Measurements from ENCODE around the gene SIPA1L3.
A peak's percentile ranks its signal among the peaks of the same experiment; 100 is the strongest.
"Not testable (repeated sequence)": the region's sequence is repeated elsewhere in the genome, so short reads cannot be mapped to it uniquely, and the experiment has no call there.

The SIPA1L3 gene

DNA sequence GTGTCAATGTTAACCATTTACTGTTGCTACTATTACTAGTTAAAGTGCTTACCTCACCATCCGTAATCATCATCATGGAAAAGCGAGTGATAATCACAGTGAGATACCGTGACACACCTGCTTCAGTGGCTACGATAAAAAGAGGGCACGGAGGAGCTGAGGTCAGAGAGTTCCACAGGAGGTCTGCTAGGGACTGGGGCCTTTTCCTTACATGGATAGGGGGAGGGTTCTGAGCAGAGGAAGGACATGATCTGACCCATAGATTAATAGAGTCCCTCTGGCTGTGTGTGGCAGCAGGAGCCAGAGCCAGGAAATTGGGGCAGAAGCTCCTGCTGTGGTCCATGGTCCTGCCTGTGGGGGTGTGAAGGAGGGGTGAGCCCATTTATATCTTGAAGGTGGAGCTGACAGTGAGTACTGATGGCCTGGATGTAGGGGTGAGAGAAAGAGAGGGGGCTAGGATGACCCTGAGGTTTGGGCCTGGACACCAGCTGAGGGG lies 136.7 kb downstream of the SIPA1L3 start:
- DNase-seq (ENCODE audit: low spot score) = no peak

DNA sequence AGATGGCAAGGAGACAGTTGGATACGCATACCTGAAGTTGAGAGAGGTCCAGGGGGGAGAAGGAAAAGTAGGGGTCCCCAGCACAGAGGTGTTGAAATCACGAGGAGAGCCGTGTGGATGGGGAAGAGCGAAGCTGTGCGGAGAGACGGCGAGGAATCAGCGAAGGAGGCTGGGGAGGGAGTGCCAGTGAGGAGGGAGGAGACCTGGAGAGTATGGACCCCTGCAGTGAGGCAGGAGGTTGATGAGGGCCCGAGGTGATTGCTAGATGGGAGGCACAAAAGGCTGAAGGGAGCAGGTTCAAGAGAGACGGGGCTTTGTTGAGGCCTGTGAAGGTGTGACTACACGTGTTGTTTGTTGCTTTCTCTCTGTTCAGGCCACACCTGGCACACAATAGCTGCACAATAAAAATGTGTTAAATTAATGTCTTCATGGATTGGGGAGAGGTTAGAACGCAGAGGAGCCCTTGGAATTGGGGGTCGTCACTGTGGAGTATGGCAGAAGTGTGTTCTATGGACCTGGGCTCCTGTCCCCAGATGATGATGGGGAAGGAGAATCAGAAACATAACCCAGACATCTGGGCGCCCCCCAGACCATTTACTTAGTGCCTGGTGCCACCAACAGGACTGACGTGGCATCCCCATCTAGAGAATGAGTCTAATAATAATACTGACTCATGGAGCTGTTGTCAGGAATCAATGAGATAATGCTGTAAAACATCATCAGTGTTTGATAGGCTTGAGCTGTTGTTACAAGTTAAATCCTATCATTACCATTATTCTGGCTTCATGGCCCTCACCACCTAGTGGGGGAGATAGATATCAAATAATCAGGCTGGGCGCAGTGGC lies 137.5 kb downstream of the SIPA1L3 start:
- no peak for DNase-seq (ENCODE audit: low spot score)

DNA sequence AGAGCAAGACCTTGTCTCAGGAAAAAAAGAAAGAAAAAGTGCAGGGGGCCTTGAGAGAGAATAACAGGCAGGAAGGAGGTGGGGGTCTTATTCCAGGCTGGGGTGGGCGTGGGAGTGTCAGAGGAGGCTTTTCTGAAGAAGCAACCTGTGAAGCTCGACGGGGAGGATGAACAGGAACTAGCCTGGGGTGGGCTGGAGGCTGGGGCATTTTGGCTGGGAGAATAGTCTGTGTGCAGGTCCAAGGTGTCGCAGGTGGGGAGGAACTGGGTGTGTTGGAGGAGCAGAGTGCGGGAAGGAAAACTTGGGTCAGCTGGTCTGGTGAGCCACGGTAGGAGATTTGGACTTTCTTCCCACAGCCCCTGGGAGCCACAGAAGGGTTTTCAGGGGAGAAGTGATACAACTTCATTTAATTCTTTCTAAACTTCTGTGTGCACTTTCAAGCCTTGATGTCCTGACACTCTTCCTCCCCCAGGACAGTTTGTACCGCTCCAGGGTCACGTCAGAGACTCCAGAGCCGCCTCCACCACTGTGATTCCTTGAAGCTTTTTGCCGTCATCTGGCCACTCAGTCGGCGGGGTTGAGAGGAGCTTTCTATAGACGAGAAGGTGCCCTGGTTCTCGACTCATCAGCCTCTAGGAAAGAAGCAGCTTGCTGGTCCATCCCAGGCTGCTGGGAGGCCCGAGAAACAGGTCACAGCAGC lies 138.7 kb downstream of the SIPA1L3 start:
- DNase-seq (ENCODE audit: low spot score) = no peak

DNA sequence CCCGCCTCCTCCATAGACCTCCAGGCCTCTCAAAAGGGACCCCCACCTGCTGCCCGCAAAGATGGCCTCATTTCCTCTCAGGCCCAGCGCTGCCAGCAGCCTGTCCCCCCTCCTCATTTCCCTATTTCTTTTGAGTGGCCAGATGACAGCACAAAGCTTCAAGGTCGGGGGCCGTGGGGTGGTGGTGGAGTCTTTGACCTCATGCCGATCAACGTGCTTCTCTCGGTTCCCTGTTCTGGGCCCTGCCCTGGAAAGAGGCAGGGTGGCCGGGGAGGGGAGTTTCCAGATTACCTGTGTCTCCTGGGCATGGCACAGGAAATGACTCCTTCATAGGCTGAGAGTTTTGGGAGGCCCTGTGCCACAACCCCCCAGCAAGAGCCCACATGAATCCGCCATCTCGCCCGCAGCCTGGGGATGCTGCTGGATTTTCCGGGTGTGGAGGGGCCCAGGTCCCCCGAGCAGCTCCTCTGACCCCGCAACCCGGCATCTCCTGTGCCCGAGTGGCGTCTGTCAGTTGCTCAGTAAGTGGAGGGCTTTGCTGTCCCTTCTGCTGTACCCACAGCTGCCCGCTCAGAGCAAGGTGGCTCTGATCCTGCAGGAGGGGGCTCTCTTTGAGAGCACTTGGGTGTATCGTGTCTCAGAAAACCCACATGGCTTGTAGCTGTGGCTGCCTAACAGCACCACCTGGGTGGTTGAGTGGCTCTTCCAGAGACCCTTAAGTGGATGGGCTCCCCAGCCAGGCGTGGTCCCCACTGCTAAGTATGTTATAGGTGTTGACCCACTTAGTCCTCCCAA lies 139.4 kb downstream of the SIPA1L3 start:
- peak; percentile 82 for DNase-seq (ENCODE audit: low spot score)

DNA sequence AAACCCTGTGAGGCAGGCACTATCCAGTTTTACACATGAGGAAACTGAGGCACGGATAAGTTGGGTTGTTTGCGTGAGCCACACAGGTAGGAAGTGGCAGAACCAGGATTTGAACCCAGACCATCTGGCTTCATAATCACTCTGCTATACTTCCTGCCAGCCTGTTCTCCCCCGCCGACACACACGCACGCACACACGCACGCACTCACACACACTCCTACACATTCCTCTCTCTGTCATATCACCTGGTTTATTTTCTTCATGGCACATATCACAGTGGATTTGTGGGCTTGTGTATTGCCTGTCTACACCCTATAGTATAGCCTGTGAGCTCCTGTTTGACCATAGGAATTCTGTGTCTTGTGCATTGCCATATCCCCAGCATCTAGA lies 140.0 kb downstream of the SIPA1L3 start:
- no peak for DNase-seq (ENCODE audit: low spot score)

DNA sequence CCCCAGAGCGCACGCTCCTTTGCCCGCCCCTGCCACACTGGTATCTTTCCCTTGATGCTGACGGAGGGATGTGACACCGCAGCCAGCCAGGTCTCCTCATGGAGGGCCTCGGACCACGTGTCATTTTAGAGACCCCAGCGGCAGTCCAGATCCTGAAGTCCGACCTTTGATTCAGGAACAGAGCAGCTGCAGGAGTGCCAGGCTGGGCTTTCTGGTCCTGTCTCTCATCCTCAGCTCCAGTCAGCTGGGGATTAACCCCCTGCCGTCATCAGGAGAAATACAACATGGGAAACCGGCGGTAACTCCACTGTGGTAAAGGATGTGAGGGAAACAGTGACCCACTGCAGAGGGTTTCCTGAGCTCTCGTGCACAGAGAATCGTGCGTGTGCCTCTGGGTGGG lies 140.6 kb downstream of the SIPA1L3 start:
- no peak for DNase-seq (ENCODE audit: low spot score)

DNA sequence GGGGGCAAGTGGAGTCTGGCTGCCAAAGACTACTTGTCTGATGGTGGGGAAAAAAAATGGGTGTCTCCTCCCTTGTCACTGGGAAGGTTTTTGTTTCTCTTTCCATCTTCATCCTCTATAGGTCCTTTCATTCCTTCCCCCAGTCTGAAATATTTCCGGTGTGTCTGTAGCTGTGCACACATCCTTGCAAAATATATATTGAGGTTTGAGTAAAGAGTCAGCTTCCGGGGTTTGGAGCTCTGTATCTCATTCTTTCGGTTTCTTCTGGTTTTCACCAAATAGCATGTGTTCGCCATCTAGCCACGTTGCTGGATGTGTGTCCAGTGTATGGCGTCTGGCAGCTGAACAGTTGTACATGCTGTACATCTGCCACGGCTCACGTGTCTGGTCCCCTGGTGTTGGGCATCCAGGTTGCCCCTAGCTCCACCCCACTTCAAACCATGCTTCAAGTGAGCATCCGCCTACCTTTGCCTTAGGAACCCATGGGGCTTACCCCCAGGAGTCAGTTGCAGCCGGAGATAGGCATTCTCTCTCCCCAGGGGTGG lies 142.2 kb downstream of the SIPA1L3 start:
- DNase-seq (ENCODE audit: low spot score) = peak; percentile 63

DNA sequence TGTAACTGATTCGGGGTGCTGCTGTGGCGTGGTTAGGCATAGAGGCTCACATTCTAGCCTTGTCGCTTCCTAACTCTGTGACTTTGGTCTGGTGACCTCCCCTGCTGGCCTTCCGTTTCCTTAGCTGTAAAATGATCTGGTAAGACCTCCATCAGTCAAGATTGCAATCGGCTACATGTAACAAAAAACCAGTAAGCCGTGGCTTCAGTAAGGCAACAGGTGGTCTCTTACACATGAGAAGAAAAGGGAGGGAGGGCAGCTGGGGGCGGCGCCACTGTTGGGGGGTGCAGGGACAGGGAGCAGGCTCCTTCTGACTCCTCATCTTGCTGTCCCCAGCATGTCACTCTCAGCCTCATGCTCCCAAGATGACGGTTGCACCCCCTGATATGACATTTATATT lies 148.0 kb downstream of the SIPA1L3 start:
- no peak for DNase-seq (ENCODE audit: low spot score)

DNA sequence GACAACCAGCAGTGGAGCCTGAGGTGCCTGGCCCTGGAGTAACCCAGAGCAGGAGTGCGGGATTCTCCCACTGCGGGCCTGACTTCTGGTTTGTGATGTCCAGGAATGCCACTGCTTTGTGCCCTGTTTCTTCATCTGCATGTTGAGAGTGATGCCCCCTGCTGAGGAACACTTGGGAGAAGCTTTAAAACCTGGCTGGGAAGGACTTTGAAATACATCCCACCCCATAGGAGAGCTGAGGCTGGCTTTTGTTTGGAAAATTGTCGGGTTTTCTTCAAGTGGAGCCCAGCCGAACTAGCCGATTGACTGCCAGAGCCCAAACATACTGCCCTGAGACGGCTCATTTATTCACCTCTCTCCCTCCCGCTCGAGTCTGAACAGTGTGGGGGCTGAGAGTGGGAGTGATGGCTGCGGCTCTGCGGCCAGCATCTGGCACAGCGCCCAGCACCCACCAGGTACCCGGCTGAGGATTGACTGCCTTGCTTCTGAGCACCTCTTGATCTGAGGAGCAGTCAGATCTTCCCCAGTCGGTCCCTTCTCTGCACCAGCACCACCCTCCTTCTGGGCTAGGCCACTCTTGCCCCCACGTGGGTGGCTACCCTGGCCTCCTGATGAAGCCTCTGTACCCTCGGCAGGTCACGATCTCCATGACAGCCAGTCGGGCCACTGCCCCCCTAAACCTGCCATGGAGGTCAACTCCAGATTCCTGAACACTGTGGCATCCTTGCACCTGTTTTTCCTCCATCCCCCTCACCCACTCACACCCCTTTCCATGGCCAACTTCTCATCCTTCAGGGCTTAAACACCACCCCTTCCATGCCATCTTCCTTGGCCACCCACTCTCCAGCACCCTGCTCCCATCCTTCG lies 148.9 kb downstream of the SIPA1L3 start:
- no peak for DNase-seq (ENCODE audit: low spot score)

DNA sequence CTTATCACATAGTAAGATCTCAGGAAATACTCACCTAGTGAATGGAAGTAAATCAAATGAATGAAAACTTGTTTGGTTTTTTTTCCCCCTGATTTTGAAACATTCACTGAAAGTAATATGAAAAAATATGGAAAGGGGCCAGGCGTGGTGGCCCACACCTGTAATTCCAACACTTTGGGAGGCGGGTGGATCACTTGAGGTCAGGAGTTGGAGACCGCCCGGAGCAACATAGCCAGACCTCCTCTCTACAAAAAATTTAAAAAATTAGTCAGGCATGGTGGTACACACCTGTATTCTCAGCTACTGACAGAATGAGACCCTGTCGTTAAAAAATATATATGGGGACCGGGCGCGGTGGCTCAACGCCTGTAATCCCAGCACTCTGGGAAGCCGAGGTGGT lies 149.6 kb downstream of the SIPA1L3 start:
- no peak for DNase-seq (ENCODE audit: low spot score)

DNA sequence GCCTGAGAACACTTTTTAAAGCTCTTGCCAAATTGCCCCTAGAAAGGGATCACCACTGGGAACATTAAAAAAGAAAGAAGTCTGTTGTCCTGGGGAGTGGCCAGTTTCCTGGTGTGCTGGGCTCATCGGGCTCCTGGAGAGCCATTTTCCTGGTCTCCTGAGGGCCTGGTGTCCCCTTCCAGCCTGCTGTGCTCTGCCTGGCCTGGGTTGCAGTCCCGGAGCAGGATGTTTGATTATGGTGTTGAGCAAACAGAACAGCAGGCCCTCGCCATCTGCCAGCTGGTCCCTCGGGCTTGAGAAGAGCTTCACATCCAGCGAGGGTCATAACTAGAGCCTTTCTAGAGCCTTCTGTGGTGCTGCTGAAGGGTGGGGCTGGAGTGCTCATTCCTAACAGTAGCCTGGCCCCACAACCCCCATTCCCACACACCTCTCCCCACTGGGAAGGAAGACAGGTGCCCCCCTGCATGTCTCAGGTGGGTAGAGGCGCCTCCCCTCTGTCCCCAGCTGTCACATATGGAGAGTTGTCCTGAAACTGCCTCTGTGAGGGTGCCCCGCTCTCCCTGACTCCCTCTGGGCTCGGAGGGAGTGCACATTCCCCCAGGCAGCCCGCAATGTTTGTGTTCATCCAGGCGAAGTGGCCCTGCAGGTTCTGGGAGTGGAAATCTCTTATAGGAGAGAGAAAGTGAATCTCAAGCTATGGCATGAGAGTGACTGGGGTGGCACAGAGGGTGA lies 151.1 kb downstream of the SIPA1L3 start:
- no peak for DNase-seq (ENCODE audit: low spot score)

DNA sequence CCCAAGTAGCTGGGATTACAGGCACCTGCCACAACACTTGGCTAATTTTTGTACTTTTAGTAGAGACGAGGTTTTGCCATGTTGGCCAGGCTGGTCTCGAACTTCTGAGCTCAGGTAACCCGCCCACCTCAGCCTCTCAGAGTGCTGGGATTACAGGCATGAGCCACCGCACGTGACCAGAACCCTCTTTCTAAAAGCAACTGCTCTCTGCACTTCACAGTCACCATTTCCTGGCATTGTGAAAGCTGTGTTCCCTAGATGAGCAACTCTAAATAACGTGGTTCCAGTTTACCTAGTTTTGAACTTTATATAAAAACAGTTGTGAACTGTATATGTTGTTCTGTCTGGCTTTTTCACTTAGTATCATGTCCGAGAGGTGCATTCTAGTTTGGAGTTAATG lies 152.9 kb downstream of the SIPA1L3 start:
- DNase-seq (ENCODE audit: low spot score) = no peak

DNA sequence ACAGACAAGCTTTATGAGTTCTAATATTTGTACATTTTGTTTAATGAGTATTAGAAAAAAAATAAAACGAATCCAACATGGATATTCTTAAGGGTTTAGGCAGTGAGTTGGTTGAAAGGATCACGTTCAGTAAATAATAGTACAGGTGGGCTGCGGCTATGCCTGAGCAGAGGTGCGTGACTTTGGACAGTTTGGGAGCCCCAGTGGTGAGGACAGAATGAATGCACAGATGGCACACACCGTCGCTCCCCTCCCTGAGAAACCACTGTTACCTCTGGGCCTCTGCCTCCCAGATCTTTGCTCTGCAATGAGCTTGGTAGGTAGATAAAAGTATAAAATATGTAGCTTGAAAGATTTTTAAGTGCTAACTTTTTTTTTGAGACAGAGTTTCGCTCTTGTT lies 153.3 kb downstream of the SIPA1L3 start:
- DNase-seq (ENCODE audit: low spot score) = no peak

DNA sequence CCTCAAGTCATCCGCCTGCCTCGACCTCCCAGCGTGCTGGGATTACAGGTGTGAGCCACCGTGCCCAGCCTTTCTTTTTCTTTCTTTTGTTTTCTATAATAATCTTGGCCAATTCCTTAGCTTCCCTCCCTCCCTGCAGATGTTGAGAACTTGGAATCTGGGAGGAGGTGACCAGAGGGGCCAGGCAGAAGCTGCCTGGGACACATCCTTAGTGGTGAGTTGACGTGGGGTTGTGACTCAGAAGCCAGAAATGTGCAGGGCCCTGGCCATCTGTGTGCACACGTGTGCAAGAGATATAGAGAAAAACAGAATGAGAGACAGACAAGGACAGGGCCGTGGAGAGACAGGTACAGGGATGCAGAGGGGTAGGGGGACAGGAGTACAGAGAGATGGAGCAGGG lies 154.3 kb downstream of the SIPA1L3 start:
- no peak for DNase-seq (ENCODE audit: low spot score)

DNA sequence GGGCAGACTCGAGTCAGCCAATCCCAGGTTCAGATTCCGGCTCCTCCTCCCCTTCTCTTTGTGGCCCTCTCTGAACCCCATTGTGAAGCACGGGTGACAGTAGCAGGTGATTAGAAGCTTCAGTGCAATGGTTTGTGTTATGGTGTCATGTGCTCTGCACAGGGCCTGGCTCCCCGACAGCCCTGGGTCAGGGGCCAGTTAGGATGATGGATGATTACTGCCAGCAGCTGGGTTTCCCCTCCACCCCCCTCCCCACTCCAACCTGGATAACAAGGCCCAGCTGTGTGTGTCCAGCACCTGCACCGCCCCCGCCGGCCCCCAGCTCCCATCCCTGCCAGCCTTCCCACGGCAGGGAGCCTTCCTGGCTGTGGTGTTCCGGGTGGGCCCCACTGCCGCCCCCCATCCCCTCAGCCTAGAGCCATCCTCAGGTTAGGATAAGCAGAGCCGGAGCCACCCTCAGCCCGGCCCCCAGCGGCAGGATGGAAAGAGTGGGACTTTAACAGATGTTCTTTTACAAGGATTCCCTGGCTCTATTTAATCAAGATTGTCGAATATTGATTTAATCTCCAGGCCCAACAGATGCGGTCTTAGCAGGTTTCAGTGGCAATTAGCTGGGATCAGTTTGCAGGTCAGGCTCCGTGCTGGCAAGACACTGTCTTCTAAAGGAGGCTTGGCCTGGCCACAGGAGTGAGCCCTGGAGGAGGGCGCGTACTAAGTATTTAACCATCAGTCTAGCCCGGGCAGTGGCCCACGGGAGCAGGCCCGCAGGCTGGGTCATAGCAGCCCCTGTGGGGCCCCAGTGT lies 156.2 kb downstream of the SIPA1L3 start:
- no peak for DNase-seq (ENCODE audit: low spot score)

DNA sequence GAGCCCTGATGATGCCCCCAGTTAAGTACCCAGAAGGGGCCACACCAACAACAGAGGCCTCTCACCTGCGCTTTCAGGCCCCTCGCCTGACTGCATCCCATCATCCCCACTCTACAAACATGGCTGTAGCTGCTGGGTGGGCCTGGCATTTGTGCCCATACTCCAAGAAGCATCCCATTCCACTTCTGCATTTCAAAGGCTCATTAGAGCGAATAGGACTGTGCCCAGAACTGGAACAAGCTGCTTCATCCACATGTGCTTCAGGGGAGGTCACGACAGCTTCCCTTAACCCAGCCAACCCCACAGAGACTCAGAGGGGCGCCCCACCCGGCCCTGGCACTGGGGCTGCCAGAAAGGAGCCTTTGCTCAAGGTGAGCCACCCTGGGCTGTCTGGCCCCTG lies 156.9 kb downstream of the SIPA1L3 start:
- no peak for DNase-seq (ENCODE audit: low spot score)

DNA sequence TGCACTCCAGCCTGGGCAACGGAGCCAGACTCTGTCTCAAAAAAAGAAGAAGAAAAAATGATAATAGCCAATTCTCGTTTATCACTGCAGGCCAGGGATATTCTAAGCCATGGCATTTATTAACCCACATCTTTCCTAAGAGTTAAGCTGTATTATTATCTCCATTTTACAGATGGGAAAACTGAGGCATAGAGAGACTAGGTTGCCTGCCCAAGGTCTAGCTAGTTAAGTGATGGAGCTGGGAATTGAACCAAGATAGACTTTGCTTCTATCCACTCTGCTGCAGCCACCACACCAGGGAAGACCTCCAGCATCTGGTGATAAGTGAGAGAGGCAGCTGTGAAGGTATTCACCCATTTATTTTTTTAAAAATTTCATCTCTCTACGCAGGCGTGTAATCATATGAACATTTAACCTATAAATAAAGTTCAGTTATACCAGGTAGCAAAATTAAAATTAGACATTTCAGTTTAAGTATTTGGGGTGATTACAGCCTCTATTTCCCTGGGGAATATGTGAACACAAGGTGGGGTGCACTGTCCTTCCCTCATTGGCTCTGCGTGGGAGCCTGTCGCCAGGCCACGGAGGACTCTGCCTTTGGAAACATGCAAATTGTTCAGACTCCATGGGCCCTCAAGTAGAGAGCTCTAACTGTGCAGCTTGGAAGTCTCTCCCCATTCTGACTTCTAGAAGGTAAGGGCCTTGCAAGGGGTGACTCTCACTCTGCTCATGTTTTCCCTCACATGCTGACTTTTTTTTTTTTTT lies 157.8 kb downstream of the SIPA1L3 start:
- DNase-seq (ENCODE audit: low spot score) = no peak

DNA sequence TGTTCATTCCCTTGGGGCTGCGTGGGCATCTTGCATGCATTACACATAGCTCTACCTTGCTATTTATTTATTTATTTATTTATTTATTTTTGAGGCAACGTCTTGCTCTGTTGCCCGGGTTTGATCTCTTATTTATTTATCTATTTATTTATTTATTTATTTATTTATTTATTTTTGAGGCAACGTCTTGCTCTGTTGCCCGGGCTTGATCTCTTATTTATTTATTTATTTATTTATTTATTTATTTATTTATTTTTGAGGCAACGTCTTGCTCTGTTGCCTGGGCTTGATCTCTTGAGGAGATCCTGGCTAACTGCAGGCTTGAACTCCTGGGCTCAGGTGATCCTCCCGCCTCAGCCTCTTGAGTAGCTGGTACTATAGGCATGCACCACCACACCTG lies 158.8 kb downstream of the SIPA1L3 start:
- DNase-seq (ENCODE audit: low spot score) = not testable (repeated sequence)

DNA sequence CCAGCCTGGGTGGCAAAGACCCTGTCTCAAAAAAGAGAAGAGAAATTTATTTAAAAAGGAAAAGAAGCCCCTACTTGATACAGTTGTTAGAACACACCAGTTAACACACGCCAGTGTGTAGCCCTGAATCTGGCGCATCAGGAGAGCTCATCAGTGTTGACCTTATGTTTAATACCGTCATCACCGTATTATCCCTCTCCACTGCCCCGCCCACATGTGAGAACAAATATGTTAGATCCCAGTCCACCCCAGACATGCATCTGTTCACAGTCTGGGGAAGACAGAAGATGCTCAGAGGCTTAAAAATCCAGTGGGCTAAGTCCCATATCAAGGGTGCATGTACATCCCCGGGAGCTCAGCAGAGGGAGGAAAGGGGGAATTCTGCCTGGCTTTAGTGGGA lies 161.8 kb downstream of the SIPA1L3 start:
- DNase-seq (ENCODE audit: low spot score) = no peak

Measured in germinal center (tissue), 1 donor.